NB4 (cell line): ENCODE results near the gene RNASE8.

Experiments used
- MAX ChIP-seq: IDR thresholded peaks from 2 replicates; pipeline ENCODE4 v1.6.1; 2011; ENCODE audit warnings: low read depth, low read length
- MYC ChIP-seq: IDR thresholded peaks from 2 replicates; pipeline ENCODE4 v1.6.1; 2011; ENCODE audit warnings: low read depth, low read length
- POLR2A ChIP-seq: IDR thresholded peaks from 2 replicates; pipeline ENCODE4 v1.6.1; 2011; ENCODE audit warnings: mild to moderate bottlenecking; ENCODE audit not compliant: insufficient read length; ENCODE audit errors: extremely low read depth
- TF ChIP-seq, protein P1 (sequence below): IDR thresholded peaks from one replicate; pipeline ENCODE4 v1.5.1; 2012; ENCODE audit warnings: low read depth, low read length

GRCh38 chr14:21103411-21103709, 45.7 kb downstream of the RNASE8 start:
- TF ChIP-seq, protein P1, sequence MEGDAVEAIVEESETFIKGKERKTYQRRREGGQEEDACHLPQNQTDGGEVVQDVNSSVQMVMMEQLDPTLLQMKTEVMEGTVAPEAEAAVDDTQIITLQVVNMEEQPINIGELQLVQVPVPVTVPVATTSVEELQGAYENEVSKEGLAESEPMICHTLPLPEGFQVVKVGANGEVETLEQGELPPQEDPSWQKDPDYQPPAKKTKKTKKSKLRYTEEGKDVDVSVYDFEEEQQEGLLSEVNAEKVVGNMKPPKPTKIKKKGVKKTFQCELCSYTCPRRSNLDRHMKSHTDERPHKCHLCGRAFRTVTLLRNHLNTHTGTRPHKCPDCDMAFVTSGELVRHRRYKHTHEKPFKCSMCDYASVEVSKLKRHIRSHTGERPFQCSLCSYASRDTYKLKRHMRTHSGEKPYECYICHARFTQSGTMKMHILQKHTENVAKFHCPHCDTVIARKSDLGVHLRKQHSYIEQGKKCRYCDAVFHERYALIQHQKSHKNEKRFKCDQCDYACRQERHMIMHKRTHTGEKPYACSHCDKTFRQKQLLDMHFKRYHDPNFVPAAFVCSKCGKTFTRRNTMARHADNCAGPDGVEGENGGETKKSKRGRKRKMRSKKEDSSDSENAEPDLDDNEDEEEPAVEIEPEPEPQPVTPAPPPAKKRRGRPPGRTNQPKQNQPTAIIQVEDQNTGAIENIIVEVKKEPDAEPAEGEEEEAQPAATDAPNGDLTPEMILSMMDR, result no peak
- TF ChIP-seq POLR2A (no peak), MAX (no peak; the same call in 1 of the 2 replicates), MYC (0 out of 2 replicates have a peak, but pooled peaks have one; percentile 69)
